ENCODE data around the gene EGFL7. TPM values are rescaled to one million over a fixed set of nuclear protein-coding genes. Genes with fewer than 3 reads are reported as not detected.

Gene EGFL7
- total RNA-seq, 1 experiment from 2014 or later = 79.5 TPM

- BruUV-seq (replicated peaks) = no TSS peak
- CTCF ChIA-PET = no interaction called here
- Histone ChIP-seq H3K4me1 (ENCODE audit: insufficient read depth, low read length, poor library complexity, severe bottlenecking) (no peaks in the 10 kb centered on the region), H3K27me3 (replicated peaks; ENCODE audit: insufficient read depth, low read depth, low read length, poor library complexity) (no peaks in the 10 kb centered on the region), H3K9me3 (ENCODE audit: low read depth, low read length, poor library complexity, severe bottlenecking) (no peaks in the 10 kb centered on the region), H3K4me3 (ENCODE audit: low read depth, low read length, poor library complexity, severe bottlenecking) (no peak overlapping the region), H3K27ac (ENCODE audit: low read depth, low read length, poor library complexity, severe bottlenecking) (no peak overlapping the region), H3K36me3 (ENCODE audit: insufficient read depth, low read length, poor library complexity, severe bottlenecking) (no peaks in the 10 kb centered on the region)
- TF ChIP-seq EZH2 (IDR thresholded peaks at IDR 0.05; ENCODE audit: borderline replicate concordance, low read depth, low read length, poor library complexity, severe bottlenecking) = no peak
- TF ChIP-seq, protein P1, sequence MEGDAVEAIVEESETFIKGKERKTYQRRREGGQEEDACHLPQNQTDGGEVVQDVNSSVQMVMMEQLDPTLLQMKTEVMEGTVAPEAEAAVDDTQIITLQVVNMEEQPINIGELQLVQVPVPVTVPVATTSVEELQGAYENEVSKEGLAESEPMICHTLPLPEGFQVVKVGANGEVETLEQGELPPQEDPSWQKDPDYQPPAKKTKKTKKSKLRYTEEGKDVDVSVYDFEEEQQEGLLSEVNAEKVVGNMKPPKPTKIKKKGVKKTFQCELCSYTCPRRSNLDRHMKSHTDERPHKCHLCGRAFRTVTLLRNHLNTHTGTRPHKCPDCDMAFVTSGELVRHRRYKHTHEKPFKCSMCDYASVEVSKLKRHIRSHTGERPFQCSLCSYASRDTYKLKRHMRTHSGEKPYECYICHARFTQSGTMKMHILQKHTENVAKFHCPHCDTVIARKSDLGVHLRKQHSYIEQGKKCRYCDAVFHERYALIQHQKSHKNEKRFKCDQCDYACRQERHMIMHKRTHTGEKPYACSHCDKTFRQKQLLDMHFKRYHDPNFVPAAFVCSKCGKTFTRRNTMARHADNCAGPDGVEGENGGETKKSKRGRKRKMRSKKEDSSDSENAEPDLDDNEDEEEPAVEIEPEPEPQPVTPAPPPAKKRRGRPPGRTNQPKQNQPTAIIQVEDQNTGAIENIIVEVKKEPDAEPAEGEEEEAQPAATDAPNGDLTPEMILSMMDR (conservative IDR thresholded peaks at IDR 0.05; ENCODE audit: low read depth, low read length) = no peak
- intact Hi-C loops (cut with micrococcal nuclease; ENCODE audit: unreplicated experiment) = no loop called here
- POLR2A ChIA-PET (ENCODE audit: low non-redundant PET) = no interaction called here
- no peak for DNase-seq (ENCODE audit: low spot score)
Observed at GRCh38 chr9:136616948-136617695, 45.6 kb upstream of the EGFL7 start.

GRCh38 chr9:136617746-136618579 lies 44.8 kb upstream of the EGFL7 start:
- no peak for DNase-seq (ENCODE audit: low spot score)
- H3K27ac ChIP-seq (ENCODE audit: low read depth, low read length, poor library complexity, severe bottlenecking) = no peak overlapping the region
- POLR2A ChIA-PET (ENCODE audit: low non-redundant PET) = no interaction called here
- H3K9me3 ChIP-seq (ENCODE audit: low read depth, low read length, poor library complexity, severe bottlenecking) = no peaks in the 10 kb centered on the region
- no TSS peak for BruUV-seq (replicated peaks)
- no peak for TF ChIP-seq EZH2 (IDR thresholded peaks at IDR 0.05; ENCODE audit: borderline replicate concordance, low read depth, low read length, poor library complexity, severe bottlenecking)
- TF ChIP-seq, protein P1 (conservative IDR thresholded peaks at IDR 0.05; ENCODE audit: low read depth, low read length) = no peak
- no peaks in the 10 kb centered on the region for H3K36me3 ChIP-seq (ENCODE audit: insufficient read depth, low read length, poor library complexity, severe bottlenecking)
- intact Hi-C loops (cut with micrococcal nuclease; ENCODE audit: unreplicated experiment) = no loop called here
- H3K4me1 ChIP-seq (ENCODE audit: insufficient read depth, low read length, poor library complexity, severe bottlenecking) = no peaks in the 10 kb centered on the region
- no peak overlapping the region for H3K4me3 ChIP-seq (ENCODE audit: low read depth, low read length, poor library complexity, severe bottlenecking)
- no peaks in the 10 kb centered on the region for H3K27me3 ChIP-seq (replicated peaks; ENCODE audit: insufficient read depth, low read depth, low read length, poor library complexity)
- CTCF ChIA-PET = interaction anchor here (0.6 kb wide), 1 partner anchor 44 kb away, joined by 5 read pairs; no protein-coding TSS in a partner anchor

DNA sequence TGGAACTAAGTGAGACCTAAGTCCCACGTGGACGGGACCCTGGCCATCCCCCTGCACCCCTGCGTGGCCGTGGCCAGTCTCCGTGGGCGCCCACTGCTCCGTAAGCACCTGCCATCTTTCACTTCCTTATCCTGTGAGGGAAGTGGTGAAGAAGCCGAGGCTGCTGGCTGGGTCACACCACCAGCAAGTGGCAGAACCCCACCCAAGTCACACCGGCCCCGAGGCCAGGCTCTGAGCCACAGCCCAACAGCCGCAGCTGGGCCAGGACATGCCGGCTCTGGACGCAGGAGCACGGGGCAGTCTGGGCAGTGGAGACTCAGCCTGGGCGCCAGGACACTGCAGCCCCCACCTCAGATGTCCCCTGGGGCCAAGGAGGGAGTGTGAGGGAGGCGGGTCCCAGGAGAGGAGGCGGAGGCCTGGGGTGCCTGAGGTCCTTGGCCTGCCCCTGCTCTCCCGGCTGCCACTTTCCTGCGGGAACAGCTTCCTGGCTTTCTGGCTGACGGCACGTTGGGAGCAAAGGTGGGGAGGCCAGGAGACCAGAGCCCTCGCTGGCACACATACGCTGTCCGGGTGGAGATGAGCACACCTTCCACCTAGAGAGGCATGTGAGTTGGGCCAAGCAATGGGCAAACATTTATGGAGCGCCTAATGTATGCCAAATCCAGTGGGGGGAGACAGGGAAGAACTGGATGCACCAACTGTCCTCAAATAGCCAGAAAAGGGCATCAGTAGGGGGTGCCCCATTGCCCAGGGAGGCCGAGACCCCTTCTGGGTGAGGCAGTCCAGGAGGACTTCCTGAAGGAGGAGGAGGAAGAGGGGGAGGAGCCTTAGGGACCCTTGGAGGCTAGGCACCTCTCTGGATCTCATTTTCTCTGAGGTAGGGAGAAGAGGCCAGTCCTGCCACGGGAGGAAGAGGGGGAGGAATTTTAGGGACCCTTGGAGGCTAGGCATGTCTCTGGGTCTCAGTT lies 43.9 kb upstream of the EGFL7 start:
- H3K36me3 ChIP-seq (ENCODE audit: insufficient read depth, low read length, poor library complexity, severe bottlenecking) = no peaks in the 10 kb centered on the region
- ChIA-PET CTCF (interaction anchor here (1.0 kb wide), 1 partner anchor 13 kb away, joined by 4 read pairs; no protein-coding TSS in a partner anchor), POLR2A (ENCODE audit: low non-redundant PET) (no interaction called here)
- TF ChIP-seq EZH2 (IDR thresholded peaks at IDR 0.05; ENCODE audit: borderline replicate concordance, low read depth, low read length, poor library complexity, severe bottlenecking) = no peak
- TF ChIP-seq, protein P1 (conservative IDR thresholded peaks at IDR 0.05; ENCODE audit: low read depth, low read length) = no peak
- intact Hi-C loops (cut with micrococcal nuclease; ENCODE audit: unreplicated experiment) = no loop called here
- DNase-seq (ENCODE audit: low spot score) = no peak
- peaks cover 3% of the 10 kb centered on the region for H3K4me1 ChIP-seq (ENCODE audit: insufficient read depth, low read length, poor library complexity, severe bottlenecking)
- no peaks in the 10 kb centered on the region for H3K9me3 ChIP-seq (ENCODE audit: low read depth, low read length, poor library complexity, severe bottlenecking)
- H3K4me3 ChIP-seq (ENCODE audit: low read depth, low read length, poor library complexity, severe bottlenecking) = no peak overlapping the region
- H3K27me3 ChIP-seq (replicated peaks; ENCODE audit: insufficient read depth, low read depth, low read length, poor library complexity) = no peaks in the 10 kb centered on the region
- H3K27ac ChIP-seq (ENCODE audit: low read depth, low read length, poor library complexity, severe bottlenecking) = no peak overlapping the region
- no TSS peak for BruUV-seq (replicated peaks)
